HG03135 (cell line): ENCODE data around the gene SCD5.

Experiments
- ATAC-seq: cut with Tn5 transposase; IDR thresholded peaks from one replicate; pipeline ENCODE4 v1.9.1; 2021; ENCODE audit warnings: mild to moderate bottlenecking, moderate library complexity; ENCODE audit not compliant: unreplicated experiment

The SCD5 gene

GRCh38 chr4:82697561-82697960 is 101.0 kb downstream of the SCD5 start:
- no peak for ATAC-seq

- no peak for ATAC-seq
These were observed 102.3 kb downstream of the SCD5 start for GRCh38 chr4:82696117-82696860.

GRCh38 chr4:82694892-82695291 is 103.7 kb downstream of the SCD5 start:
- ATAC-seq: no peak

- ATAC-seq: no peak
These were observed 104.5 kb downstream of the SCD5 start for GRCh38 chr4:82694046-82694445.

- ATAC-seq: no peak
These were observed 106.4 kb downstream of the SCD5 start for GRCh38 chr4:82692101-82692780.

GRCh38 chr4:82691431-82691830 is 107.2 kb downstream of the SCD5 start:
- ATAC-seq: no peak

- no peak for ATAC-seq
These were observed 110.4 kb downstream of the SCD5 start for GRCh38 chr4:82688091-82688795.

GRCh38 chr4:82687531-82687930 is 111.1 kb downstream of the SCD5 start:
- ATAC-seq: no peak

GRCh38 chr4:82681754-82682153 is 116.8 kb downstream of the SCD5 start:
- ATAC-seq: no peak

- no peak for ATAC-seq
These were observed 117.8 kb downstream of the SCD5 start for GRCh38 chr4:82680834-82681233.

GRCh38 chr4:82679531-82679930 is 119.1 kb downstream of the SCD5 start:
- ATAC-seq: no peak

- no peak for ATAC-seq
These were observed 120.5 kb downstream of the SCD5 start for GRCh38 chr4:82678051-82678450.

- ATAC-seq: no peak
These were observed 121.3 kb downstream of the SCD5 start for GRCh38 chr4:82677327-82677726.

GRCh38 chr4:82667761-82668480 is 130.7 kb downstream of the SCD5 start:
- ATAC-seq: no peak

- no peak for ATAC-seq
These were observed 131.5 kb downstream of the SCD5 start for GRCh38 chr4:82666970-82667665.

GRCh38 chr4:82661181-82661992 is 137.2 kb downstream of the SCD5 start:
- no peak for ATAC-seq

GRCh38 chr4:82652062-82652461 is 146.5 kb downstream of the SCD5 start:
- ATAC-seq: no peak

- ATAC-seq: no peak
These were observed 147.7 kb downstream of the SCD5 start for GRCh38 chr4:82650868-82651267.

GRCh38 chr4:82648356-82648755 is 150.2 kb downstream of the SCD5 start:
- no peak for ATAC-seq
